Lung (tissue), 12 donors: ENCODE data around the gene DHRS13. TPM values are rescaled to one million over a fixed set of nuclear protein-coding genes. Genes with fewer than 3 reads are reported as not detected.
A peak's percentile ranks its signal among the peaks of the same experiment; 100 is the strongest.
"Not testable (repeated sequence)": the region's sequence is repeated elsewhere in the genome, so short reads cannot be mapped to it uniquely, and the experiment has no call there.

Experiments
- ATAC-seq: fragments of 200-7000 bp; cut with Tn5 transposase; one replicate; pipeline ENCODE4 v1.9.1; 2020; ENCODE audit warnings: moderate number of reproducible peaks; ENCODE audit not compliant: insufficient read depth, low FRiP score
- DNase-seq, 3 donors: peaks; one replicate each; pipeline ENCODE4 v3.0.0-alpha.2; 2013 to 2017
- H3K27ac ChIP-seq, 2 donors: one replicate each; pipeline ENCODE4 v1.5.1; 2013; ENCODE audit warnings: mild to moderate bottlenecking in 2 of 2, moderate library complexity in 2 of 2, control low read depth in 1 of 2, inconsistent platforms in 1 of 2, low read depth in 1 of 2, low read length in 1 of 2
- H3K27me3 ChIP-seq, 3 donors: one replicate each; pipeline ENCODE4 v1.5.1; 2013; ENCODE audit warnings: low read length in 2 of 3; ENCODE audit not compliant: control insufficient read depth in 3 of 3, insufficient read depth in 3 of 3
- H3K36me3 ChIP-seq, 4 donors: one replicate each; pipeline ENCODE4 v1.5.1; 2013; ENCODE audit warnings: low read length in 4 of 4, mild to moderate bottlenecking in 1 of 4, moderate library complexity in 1 of 4; ENCODE audit not compliant: control insufficient read depth in 4 of 4, insufficient read depth in 4 of 4
- H3K4me1 ChIP-seq, 5 donors: one replicate each; pipeline ENCODE4 v1.5.1; 2013; ENCODE audit warnings: low read length in 5 of 5, mild to moderate bottlenecking in 2 of 5, moderate library complexity in 1 of 5; ENCODE audit not compliant: control insufficient read depth in 5 of 5, insufficient read depth in 5 of 5
- H3K4me3 ChIP-seq: one replicate; pipeline ENCODE4 v1.5.1; 2013; ENCODE audit warnings: mild to moderate bottlenecking, control low read depth, moderate library complexity
- H3K9ac ChIP-seq, 2 donors: one replicate each; pipeline ENCODE4 v1.5.1; 2013; ENCODE audit warnings: low read length in 2 of 2, control low read depth in 1 of 2; ENCODE audit not compliant: insufficient read depth in 1 of 2
- H3K9me3 ChIP-seq, 4 donors: one replicate each; pipeline ENCODE4 v1.5.1; 2013; ENCODE audit warnings: low read length in 3 of 4, mild to moderate bottlenecking in 1 of 4, moderate library complexity in 1 of 4; ENCODE audit not compliant: control insufficient read depth in 4 of 4, insufficient read depth in 3 of 4
- CTCF ChIP-seq: IDR thresholded peaks from 2 replicates; pipeline ENCODE4 v1.5.1; 2012; ENCODE audit warnings: mild to moderate bottlenecking; ENCODE audit errors: control extremely low read depth, extremely low read depth
- WGBS, 2 donors: extraction: QIAGEN DNeasy Blood & Tissue Kit; methylation state at CpG; one replicate each; pipeline ENCODE4 v1.1.7; 2013; 5-methylcytosine and 5-hydroxymethylcytosine counted together
- polyA plus RNA-seq, 2 donors: library from polyadenylated mRNA; stranded (reverse); fragments of 200-250 nt; gene quantifications; one replicate each; pipeline ENCODE4 v1.2.1, GENCODE V29; 2013
- total RNA-seq, 2 donors: library from RNA; depleted of rRNA in 1 of 2; stranded (reverse); fragments of >200 nt in 1 of 2; gene quantifications; one replicate each; pipeline ENCODE4 v1.2.1, GENCODE V29; 2014 to 2021
- donor health status: control.
- donor health status: control.
- donor health status: Bipolar disorder and iron deficiency.
- donor health status: healthy.
- donor health status: DM: yes; HTN: yes; CAD: no.

DHRS13 gene
- total and polyA plus RNA-seq, 4 donors: 10.5 to 29.9 (median 17.4) TPM

- DNase-seq (no peak), ATAC-seq (no peak)
- Histone ChIP-seq H3K27ac (peak overlapping the region in 1 of 2 donors; percentile 55), H3K9me3 (no peaks in the 10 kb centered on the region), H3K4me3 (no peak overlapping the region), H3K27me3 (no peaks in the 10 kb centered on the region), H3K4me1 (peaks cover 0 to 31% (median 5%) of the 10 kb centered on the region in 5 donors), H3K36me3 (peaks cover 12 to 24% (median 18%) of the 10 kb centered on the region in 4 donors), H3K9ac (no peak overlapping the region)
- WGBS, 2 donors: 60 to 70% methylated on average over 4 of the region's 4 CpGs
- no peak for TF ChIP-seq CTCF
Measured at GRCh38 chr17:28904800-28905199, 1.9 kb upstream of the DHRS13 start.

- peak overlapping the region in 1 of 2 donors; percentile 4 for H3K27ac ChIP-seq
- not testable (repeated sequence) for H3K9me3 ChIP-seq, H3K9ac ChIP-seq, ATAC-seq, DNase-seq, H3K27me3 ChIP-seq, H3K4me3 ChIP-seq
- 57 to 58% methylated on average over 5 of the region's 5 CpGs for WGBS, 2 donors
- H3K4me1 ChIP-seq: peaks cover 0 to 31% (median 5%) of the 10 kb centered on the region in 5 donors
- H3K36me3 ChIP-seq: peaks cover 4 to 19% (median 10%) of the 10 kb centered on the region in 4 donors
Measured at GRCh38 chr17:28903546-28903841, 615 bp upstream of the DHRS13 start.

- H3K4me1 ChIP-seq: peaks cover 0 to 24% (median 10%) of the 10 kb centered on the region in 5 donors
Measured at GRCh38 chr17:28901866-28902818, 737 bp downstream of the DHRS13 start.

More at GRCh38 chr17:28901866-28902818, 737 bp downstream of the DHRS13 start:
- peak; percentile 27 for ATAC-seq
- WGBS, 2 donors: 4 to 5% methylated on average over 61 to 62 of the region's 62 CpGs
- DNase-seq: peak; percentile 61 to 66 (median 65)
- TF ChIP-seq CTCF: no peak
- Histone ChIP-seq H3K9ac (peak overlapping the region in 1 of 2 donors; percentile 75), H3K4me3 (peak overlapping the region; percentile 82), H3K27me3 (no peaks in the 10 kb centered on the region), H3K9me3 (no peaks in the 10 kb centered on the region), H3K36me3 (peaks cover 0 to 11% (median 3%) of the 10 kb centered on the region in 4 donors), H3K27ac (peak overlapping the region; percentile 85 to 92)
